GM18511 (cell line): ENCODE results near the gene RBM7.

Source experiments
- ATAC-seq: cut with Tn5 transposase; IDR thresholded peaks from one replicate; pipeline ENCODE4 v1.9.1; 2021; ENCODE audit warnings: mild to moderate bottlenecking, moderate library complexity; ENCODE audit not compliant: unreplicated experiment

The RBM7 gene

DNA sequence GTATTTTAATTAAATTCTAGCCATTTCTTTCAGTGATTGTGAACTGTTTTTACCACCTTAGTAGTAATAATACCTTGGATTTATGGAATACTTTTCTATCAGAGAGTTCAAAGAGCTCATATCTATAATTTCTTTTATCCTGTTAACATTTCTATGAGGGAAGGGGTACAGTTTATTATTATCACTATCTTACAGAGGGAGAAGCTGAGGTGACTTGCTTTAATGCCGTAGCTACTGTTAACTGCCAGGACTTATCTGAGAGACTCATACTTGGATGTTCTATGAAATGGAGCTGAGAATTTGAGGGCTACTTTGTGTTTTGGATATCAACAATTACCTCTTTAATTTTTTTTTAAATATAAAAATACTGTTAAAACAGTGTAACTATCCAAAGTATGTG lies 42.1 kb downstream of the RBM7 start:
- ATAC-seq, result no peak

GRCh38 chr11:114447444-114447843 lies 47.0 kb downstream of the RBM7 start:
- no peak for ATAC-seq

- ATAC-seq, result no peak
These were observed 47.4 kb downstream of the RBM7 start for GRCh38 chr11:114447892-114448291.

GRCh38 chr11:114448749-114449482 lies 48.5 kb downstream of the RBM7 start:
- no peak for ATAC-seq

- ATAC-seq, result no peak
These were observed 49.4 kb downstream of the RBM7 start for GRCh38 chr11:114449845-114450244.

- ATAC-seq, result no peak
These were observed 51.9 kb downstream of the RBM7 start for GRCh38 chr11:114452399-114452798.
